Neural cell (in vitro differentiated cells): ENCODE results near the gene UGT1A6. TPM values are rescaled to one million over a fixed set of nuclear protein-coding genes. Genes with fewer than 3 reads are reported as not detected.

Source experiments
- H2AFZ ChIP-seq: fragments of 200-600, 300-800 bp; sonication (generic), shearing (Covaris generic); 2 replicates; pipeline ENCODE4 v1.6.0; 2014; ENCODE audit warnings: low read depth, mild to moderate bottlenecking, antibody characterized with exemption, low read length, moderate library complexity
- H3F3A ChIP-seq: fragments of 200-600 bp; shearing (Covaris generic); 2 replicates; pipeline ENCODE4 v1.6.1; 2016; ENCODE audit warnings: mild to moderate bottlenecking, moderate library complexity, mixed read lengths, antibody characterized with exemption, low read length; ENCODE audit not compliant: insufficient read depth, poor library complexity, severe bottlenecking
- H3K27ac ChIP-seq: fragments of 200-600, 300-800 bp; sonication (generic), shearing (Covaris generic); 2 replicates; pipeline ENCODE4 v1.5.1; 2014; ENCODE audit warnings: mild to moderate bottlenecking, low read length, moderate library complexity
- H3K27me3 ChIP-seq: fragments of 300-800, 200-600 bp; sonication (generic), shearing (Covaris generic); 2 replicates; pipeline ENCODE4 v1.6.0; 2014; ENCODE audit warnings: mild to moderate bottlenecking, low read depth, low read length, moderate library complexity; ENCODE audit not compliant: insufficient read depth
- H3K36me3 ChIP-seq: fragments of 300-800, 200-600 bp; sonication (generic), shearing (Covaris generic); 2 replicates; pipeline ENCODE4 v1.5.1; 2014; ENCODE audit warnings: mild to moderate bottlenecking, antibody characterized with exemption, low read length, moderate library complexity; ENCODE audit not compliant: insufficient read depth
- H3K4me2 ChIP-seq: fragments of 300-800, 200-600 bp; sonication (generic), shearing (Covaris generic); 2 replicates; pipeline ENCODE4 v1.6.0; 2014; ENCODE audit warnings: mild to moderate bottlenecking, low read length
- H3K4me3 ChIP-seq: fragments of 300-800, 200-600 bp; sonication (generic), shearing (Covaris generic); 2 replicates; pipeline ENCODE4 v1.5.1; 2014; ENCODE audit warnings: mild to moderate bottlenecking, low read length, moderate library complexity
- H3K79me2 ChIP-seq: fragments of 200-600 bp; shearing (Covaris generic); replicated peaks from 2 replicates; pipeline ENCODE4 v1.6.0; 2014; ENCODE audit warnings: mild to moderate bottlenecking, low read length, moderate library complexity; ENCODE audit not compliant: insufficient read depth
- H3K9ac ChIP-seq: fragments of 300-800, 200-600 bp; sonication (generic), shearing (Covaris generic); 2 replicates; pipeline ENCODE4 v1.6.1; 2016; ENCODE audit warnings: mild to moderate bottlenecking, low read length, mixed read lengths
- H3K9me2 ChIP-seq: fragments of 200-600 bp; shearing (Covaris generic); 2 replicates; pipeline ENCODE4 v1.6.1; 2016; ENCODE audit warnings: mild to moderate bottlenecking, low read length, mixed read lengths; ENCODE audit not compliant: insufficient read depth
- H3K9me3 ChIP-seq: fragments of 200-600, 300-800 bp; sonication (generic), shearing (Covaris generic); 2 replicates; pipeline ENCODE4 v1.6.1; 2016; ENCODE audit warnings: mild to moderate bottlenecking, mixed run types, low read length, moderate library complexity, mixed read lengths
- H4K20me1 ChIP-seq: fragments of 200-600 bp; shearing (Covaris generic); 2 replicates; pipeline ENCODE4 v1.6.1; 2016; ENCODE audit warnings: mild to moderate bottlenecking, mixed run types; ENCODE audit not compliant: insufficient read depth
- EP300 ChIP-seq: fragments of 450-650 bp; conservative IDR thresholded peaks from 2 replicates; pipeline ENCODE4 v1.6.1; 2014; ENCODE audit warnings: antibody characterized with exemption, mild to moderate bottlenecking, moderate library complexity; ENCODE audit not compliant: poor library complexity, severe bottlenecking
- EZH2 ChIP-seq: fragments of 200-600, 300-800 bp; shearing (Covaris generic), sonication (generic); IDR thresholded peaks from 2 replicates; pipeline ENCODE4 v1.6.1; 2014; ENCODE audit warnings: antibody characterized with exemption, low read length, borderline replicate concordance, mild to moderate bottlenecking; ENCODE audit not compliant: insufficient read depth, poor library complexity, severe bottlenecking
- MXI1 ChIP-seq: fragments of 450-650 bp; conservative IDR thresholded peaks from 2 replicates; pipeline ENCODE4 v1.6.1; 2014; ENCODE audit warnings: antibody characterized with exemption, mild to moderate bottlenecking; ENCODE audit not compliant: poor library complexity, severe bottlenecking
- POLR2AphosphoS5 ChIP-seq: IDR thresholded peaks from 2 replicates; pipeline ENCODE4 v1.6.1; 2012
- RAD21 ChIP-seq: fragments of 450-650 bp; conservative IDR thresholded peaks from 2 replicates; pipeline ENCODE4 v1.6.1; 2014; ENCODE audit warnings: antibody characterized with exemption, mild to moderate bottlenecking, moderate library complexity
- SMC3 ChIP-seq: fragments of 450-650 bp; conservative IDR thresholded peaks from 2 replicates; pipeline ENCODE4 v1.6.1; 2014; ENCODE audit warnings: antibody characterized with exemption, mild to moderate bottlenecking, moderate library complexity; ENCODE audit not compliant: poor library complexity
- TAF1 ChIP-seq: IDR thresholded peaks from 2 replicates; pipeline ENCODE4 v1.6.1; 2012; ENCODE audit warnings: low read depth
- polyA plus RNA-seq: library from polyadenylated mRNA; depleted of rRNA; stranded (reverse); fragments of >200 nt; gene quantifications from 2 replicates; pipeline ENCODE4 v1.2.3, GENCODE V29; 2014
- TF ChIP-seq, protein P1 (sequence below): fragments of 450-650 bp; IDR thresholded peaks from 2 replicates; pipeline ENCODE4 v1.5.1; 2014; ENCODE audit warnings: antibody characterized with exemption, mild to moderate bottlenecking, moderate library complexity; ENCODE audit not compliant: poor library complexity, severe bottlenecking
- TF ChIP-seq, protein P2 (sequence below): IDR thresholded peaks from 2 replicates; pipeline ENCODE4 v1.6.1; 2012; ENCODE audit warnings: borderline replicate concordance

Gene UGT1A6
- polyA plus RNA-seq, 1 donor from 2014 or later, result not detected

DNA sequence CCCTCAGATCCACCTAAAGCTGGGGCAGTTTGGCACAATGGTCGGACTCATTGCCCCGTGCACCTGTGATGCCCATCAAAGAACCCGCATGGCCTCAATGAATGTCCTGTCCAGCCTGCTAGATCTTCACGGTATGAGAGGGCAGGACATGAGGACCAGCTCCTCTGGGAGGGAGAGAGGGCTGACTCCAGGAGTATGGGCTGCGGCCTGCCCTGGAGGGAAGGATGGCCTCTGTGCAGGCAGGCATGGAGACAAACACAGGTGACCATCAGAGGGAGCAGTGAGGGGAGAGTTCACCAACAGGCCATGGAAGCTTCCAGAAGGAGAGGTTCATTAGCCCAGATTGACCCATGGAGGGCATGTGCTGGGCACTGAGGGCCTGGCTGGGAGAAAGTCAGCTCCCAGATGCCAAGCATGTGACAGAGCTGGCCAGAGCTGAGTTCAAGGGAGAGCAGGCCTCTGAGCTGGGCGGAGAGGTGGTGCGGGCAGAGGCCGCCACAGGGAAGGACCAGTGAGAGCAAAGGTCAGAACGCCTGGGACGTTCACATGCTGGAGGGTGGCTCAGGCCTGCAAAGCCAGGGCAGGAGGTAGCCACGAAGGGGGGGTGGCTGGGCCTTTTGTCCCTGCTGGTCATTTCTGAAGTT is 125.4 kb downstream of the UGT1A6 start:
- no peaks in the 10 kb centered on the region for H3K79me2 ChIP-seq
- no peaks in the 10 kb centered on the region for H3F3A ChIP-seq
- H3K9ac ChIP-seq, result no peak overlapping the region
- H3K4me3 ChIP-seq, result no peak overlapping the region
- TF ChIP-seq MXI1 (no peak), EP300 (no peak)
- TF ChIP-seq, protein P1, sequence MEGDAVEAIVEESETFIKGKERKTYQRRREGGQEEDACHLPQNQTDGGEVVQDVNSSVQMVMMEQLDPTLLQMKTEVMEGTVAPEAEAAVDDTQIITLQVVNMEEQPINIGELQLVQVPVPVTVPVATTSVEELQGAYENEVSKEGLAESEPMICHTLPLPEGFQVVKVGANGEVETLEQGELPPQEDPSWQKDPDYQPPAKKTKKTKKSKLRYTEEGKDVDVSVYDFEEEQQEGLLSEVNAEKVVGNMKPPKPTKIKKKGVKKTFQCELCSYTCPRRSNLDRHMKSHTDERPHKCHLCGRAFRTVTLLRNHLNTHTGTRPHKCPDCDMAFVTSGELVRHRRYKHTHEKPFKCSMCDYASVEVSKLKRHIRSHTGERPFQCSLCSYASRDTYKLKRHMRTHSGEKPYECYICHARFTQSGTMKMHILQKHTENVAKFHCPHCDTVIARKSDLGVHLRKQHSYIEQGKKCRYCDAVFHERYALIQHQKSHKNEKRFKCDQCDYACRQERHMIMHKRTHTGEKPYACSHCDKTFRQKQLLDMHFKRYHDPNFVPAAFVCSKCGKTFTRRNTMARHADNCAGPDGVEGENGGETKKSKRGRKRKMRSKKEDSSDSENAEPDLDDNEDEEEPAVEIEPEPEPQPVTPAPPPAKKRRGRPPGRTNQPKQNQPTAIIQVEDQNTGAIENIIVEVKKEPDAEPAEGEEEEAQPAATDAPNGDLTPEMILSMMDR, result no peak
- no peak overlapping the region for H3K27ac ChIP-seq
- H3K4me2 ChIP-seq, result no peak overlapping the region
- H3K36me3 ChIP-seq, result no peaks in the 10 kb centered on the region
- H4K20me1 ChIP-seq, result no peaks in the 10 kb centered on the region
- H3K27me3 ChIP-seq, result no peaks in the 10 kb centered on the region
- no peaks in the 10 kb centered on the region for H3K9me2 ChIP-seq
- H3K9me3 ChIP-seq, result no peaks in the 10 kb centered on the region
- no peak overlapping the region for H2AFZ ChIP-seq

DNA sequence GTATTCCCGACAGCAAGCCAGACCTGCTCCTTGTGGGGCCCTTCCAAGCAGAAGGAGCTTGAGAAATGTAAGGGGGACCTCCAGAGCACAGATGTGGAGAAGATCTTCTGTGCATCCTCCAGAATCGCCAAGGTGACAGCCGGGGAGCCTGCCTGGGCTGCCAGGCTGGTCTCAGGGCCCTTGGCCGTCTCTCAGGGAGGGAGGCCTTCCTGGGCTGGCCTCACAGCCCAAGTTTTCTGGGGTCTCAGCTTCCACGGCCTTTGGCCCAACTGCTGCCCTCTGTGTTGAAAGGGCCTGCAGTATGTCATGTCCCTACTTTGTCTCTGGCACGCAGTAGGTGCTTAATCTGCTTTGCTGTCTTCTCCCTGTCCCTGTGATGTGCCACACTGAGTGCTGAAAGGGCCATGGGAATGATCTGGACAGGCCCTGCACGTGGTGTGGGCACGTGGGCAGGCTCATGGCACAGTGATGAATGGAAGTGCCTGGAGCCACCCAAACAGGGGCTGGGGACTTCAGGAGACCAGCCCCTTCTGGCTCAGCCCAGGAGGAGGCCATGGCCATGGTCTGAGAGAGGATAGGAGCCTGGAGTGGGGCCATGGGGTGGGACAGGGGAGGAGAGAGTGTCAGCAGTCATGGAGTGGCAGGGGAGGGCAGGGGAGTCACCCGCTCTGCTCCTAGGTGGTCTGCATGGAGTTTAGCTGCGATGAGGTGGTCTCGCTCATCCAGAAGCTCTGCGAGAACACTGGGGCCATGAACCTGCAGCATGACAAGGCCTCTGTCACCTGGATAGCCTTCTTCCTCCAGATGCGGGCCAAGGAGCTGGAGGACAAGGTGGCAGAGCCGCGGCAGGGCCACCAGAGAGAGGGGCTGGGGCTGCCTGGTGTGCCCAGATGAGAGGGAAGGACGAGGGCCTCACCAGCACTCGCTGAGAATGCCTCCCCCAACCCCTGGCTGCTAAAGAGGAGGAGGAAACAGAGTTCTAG is 126.2 kb downstream of the UGT1A6 start:
- H3K36me3 ChIP-seq, result no peaks in the 10 kb centered on the region
- no peak overlapping the region for H3K27ac ChIP-seq
- no peak overlapping the region for H3K4me2 ChIP-seq
- H3K4me3 ChIP-seq, result no peak overlapping the region
- no peaks in the 10 kb centered on the region for H4K20me1 ChIP-seq
- no peak for TF ChIP-seq SMC3
- TF ChIP-seq EP300, result no peak
- TF ChIP-seq, protein P1, result no peak
- TF ChIP-seq RAD21, result no peak
- TF ChIP-seq TAF1, result no peak
- no peak for TF ChIP-seq POLR2AphosphoS5
- TF ChIP-seq, protein P2, sequence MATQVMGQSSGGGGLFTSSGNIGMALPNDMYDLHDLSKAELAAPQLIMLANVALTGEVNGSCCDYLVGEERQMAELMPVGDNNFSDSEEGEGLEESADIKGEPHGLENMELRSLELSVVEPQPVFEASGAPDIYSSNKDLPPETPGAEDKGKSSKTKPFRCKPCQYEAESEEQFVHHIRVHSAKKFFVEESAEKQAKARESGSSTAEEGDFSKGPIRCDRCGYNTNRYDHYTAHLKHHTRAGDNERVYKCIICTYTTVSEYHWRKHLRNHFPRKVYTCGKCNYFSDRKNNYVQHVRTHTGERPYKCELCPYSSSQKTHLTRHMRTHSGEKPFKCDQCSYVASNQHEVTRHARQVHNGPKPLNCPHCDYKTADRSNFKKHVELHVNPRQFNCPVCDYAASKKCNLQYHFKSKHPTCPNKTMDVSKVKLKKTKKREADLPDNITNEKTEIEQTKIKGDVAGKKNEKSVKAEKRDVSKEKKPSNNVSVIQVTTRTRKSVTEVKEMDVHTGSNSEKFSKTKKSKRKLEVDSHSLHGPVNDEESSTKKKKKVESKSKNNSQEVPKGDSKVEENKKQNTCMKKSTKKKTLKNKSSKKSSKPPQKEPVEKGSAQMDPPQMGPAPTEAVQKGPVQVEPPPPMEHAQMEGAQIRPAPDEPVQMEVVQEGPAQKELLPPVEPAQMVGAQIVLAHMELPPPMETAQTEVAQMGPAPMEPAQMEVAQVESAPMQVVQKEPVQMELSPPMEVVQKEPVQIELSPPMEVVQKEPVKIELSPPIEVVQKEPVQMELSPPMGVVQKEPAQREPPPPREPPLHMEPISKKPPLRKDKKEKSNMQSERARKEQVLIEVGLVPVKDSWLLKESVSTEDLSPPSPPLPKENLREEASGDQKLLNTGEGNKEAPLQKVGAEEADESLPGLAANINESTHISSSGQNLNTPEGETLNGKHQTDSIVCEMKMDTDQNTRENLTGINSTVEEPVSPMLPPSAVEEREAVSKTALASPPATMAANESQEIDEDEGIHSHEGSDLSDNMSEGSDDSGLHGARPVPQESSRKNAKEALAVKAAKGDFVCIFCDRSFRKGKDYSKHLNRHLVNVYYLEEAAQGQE, result no peak
- no peak for TF ChIP-seq EZH2
- TF ChIP-seq MXI1, result no peak
- H3K9me2 ChIP-seq, result no peaks in the 10 kb centered on the region
- no peaks in the 10 kb centered on the region for H3K9me3 ChIP-seq
- H3K9ac ChIP-seq, result no peak overlapping the region
- H3K27me3 ChIP-seq, result no peaks in the 10 kb centered on the region
- no peaks in the 10 kb centered on the region for H3F3A ChIP-seq
- H3K79me2 ChIP-seq, result no peaks in the 10 kb centered on the region
- no peak overlapping the region for H2AFZ ChIP-seq
